Astrocyte of the cerebellum (primary cell): Measurements from ENCODE around the gene DNMT3A.

Source experiments
- DNase-seq: peaks from one replicate; pipeline ENCODE4 v3.0.0-alpha.2; 2011; ENCODE audit warnings: low read depth
- H3K4me3 ChIP-seq: 2 replicates; pipeline ENCODE4 v1.5.1; 2011; ENCODE audit warnings: mild to moderate bottlenecking, low read depth, low read length, moderate library complexity
- CTCF ChIP-seq: IDR thresholded peaks from 2 replicates; pipeline ENCODE4 v1.5.1; 2012; ENCODE audit warnings: low read length, low read depth, moderate library complexity, mild to moderate bottlenecking; ENCODE audit errors: missing control alignments
- in situ Hi-C: cut with HindIII; loops from 2 replicates; pipeline ENCODE4 v1.10.0; 2017; ENCODE audit warnings: low sequenced_read_pairs

The DNMT3A gene

DNA sequence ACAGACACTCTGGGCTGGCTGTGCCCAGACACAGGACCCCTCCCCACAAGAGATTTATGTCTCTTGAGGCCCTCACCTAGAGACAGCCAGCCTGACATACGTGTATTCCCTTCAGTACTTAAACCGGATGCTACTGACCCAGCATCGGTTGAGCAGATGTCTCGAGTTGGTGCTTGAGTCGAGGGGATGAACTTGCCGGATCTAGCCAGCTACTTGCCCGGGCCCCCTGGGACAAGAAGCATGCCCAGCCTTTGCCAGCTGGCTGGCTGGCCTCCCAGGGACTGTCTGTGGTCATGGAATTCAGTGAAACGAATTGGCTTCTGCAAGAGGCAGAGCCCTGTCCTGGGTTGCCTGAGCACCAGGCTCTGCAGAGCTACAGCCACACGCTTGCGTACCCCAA is 36.0 kb downstream of the DNMT3A start:
- H3K4me3 ChIP-seq = no peak overlapping the region
- TF ChIP-seq CTCF = no peak
- no peak for DNase-seq
- in situ Hi-C loops = no loop called here

DNA sequence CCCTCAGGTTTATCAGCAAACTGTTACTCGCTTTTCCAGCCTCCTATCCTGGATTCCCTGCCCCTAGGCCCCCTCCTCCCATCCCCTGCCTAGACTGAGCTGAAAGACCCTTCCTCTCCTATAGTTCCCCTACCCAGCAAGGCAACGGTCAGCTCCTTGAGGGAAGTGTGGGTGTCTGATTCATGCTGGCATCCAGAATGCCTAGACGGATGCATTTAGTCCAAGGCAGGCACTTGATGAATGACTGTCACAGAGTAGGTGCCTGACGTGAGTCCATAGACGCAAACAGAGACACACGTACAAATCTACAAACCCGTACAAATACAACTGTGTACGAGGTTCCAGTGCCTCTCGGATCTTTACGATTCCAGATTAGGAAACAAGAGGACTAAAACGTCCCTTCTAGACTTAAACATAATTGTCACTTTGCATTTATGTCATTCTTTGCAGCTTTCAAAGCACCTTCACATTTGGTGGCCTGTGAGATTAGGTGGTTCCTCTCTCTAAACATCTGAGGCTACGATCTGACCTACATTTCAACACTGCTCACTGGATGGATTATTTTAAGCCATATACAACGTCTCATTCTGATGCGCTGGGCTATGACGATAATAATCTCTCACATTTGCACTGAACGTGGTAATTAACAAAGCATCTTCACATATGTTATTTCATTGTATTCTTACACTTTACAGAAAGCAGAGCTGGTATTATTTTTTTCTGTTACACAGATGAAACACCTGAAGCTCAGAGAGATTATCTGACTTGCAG is 36.7 kb downstream of the DNMT3A start:
- no peak for TF ChIP-seq CTCF
- no peak overlapping the region for H3K4me3 ChIP-seq
- no peak for DNase-seq
- in situ Hi-C loops = no loop called here

- no peak for TF ChIP-seq CTCF
- H3K4me3 ChIP-seq = no peak overlapping the region
- no peak for DNase-seq
- in situ Hi-C loops = no loop called here
These were observed 37.4 kb downstream of the DNMT3A start for GRCh38 chr2:25304321-25304720.

DNA sequence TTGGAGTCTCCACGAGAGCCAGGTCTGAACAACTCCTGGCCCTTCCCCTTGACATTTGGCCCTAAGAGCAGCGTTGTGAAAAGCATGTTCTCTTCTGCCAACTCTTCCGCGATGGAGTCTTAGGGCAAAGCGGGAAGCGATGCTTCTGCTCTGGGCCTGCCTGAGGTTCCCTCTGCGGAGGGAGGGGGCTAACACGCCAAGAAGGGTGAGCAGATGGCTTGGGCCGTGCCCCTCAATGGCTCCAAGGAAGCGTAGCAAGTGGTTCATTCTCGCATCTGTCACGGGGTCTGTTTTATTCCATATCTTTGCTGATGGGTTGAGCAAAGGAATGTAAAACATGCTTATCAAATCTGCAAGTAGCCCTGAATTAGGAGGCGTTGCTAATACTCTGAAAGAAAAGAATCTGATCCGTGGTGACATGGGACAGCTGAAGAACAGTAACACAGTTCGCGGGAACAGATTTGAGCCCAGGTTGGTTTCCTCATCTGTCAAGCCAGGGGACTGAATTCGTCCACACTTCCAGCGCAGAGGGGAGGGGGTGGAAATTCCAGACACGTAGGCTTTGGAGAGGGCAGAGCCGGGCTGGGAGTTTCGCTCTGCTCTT is 38.0 kb downstream of the DNMT3A start:
- in situ Hi-C loops = no loop called here
- TF ChIP-seq CTCF = no peak
- no peak for DNase-seq
- H3K4me3 ChIP-seq = no peak overlapping the region

DNA sequence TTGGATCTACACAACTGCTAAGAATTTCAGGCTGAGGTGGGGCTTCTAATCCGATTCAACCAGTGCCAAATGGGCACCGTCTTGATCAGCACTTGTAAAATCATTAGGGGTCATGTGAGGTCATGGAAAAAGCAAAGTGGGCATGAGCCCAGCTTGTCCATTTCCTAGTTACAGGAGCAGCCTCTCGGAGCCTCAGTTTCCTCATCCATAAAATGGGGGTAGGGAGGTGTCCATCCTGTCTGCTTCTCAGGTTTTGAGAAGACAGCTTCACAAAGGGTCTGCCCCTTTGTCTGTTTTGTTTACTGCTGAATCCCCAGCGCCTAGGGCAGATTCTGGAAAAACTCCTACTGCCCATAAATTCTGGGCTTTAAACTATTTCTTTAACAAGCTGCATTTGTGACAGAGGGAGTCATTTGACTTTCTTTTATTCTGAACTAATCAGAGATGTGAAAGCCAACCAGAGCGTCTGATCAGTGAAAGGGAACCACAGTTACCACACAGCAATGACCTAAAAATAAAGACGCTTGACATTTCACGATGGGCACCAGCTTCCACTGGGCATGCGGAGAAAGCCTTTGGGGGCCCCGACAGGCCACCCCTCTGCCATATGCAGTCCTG is 38.9 kb downstream of the DNMT3A start:
- TF ChIP-seq CTCF = no peak
- in situ Hi-C loops = no loop called here
- no peak overlapping the region for H3K4me3 ChIP-seq
- DNase-seq = no peak

GRCh38 chr2:25301453-25302352 is 40.0 kb downstream of the DNMT3A start:
- in situ Hi-C loops = no loop called here
- H3K4me3 ChIP-seq = no peak overlapping the region
- peak; percentile 44 for DNase-seq
- TF ChIP-seq CTCF = no peak
